Activated T-helper 1 cell treated with anti-CD3 and anti-CD28 coated beads, Interleukin-2, amount 50 U/mL, for 16 hours (primary cell): ENCODE data around the gene MARS1.
"Not testable (repeated sequence)": the region's sequence is repeated elsewhere in the genome, so short reads cannot be mapped to it uniquely, and the experiment has no call there.

Experiments used
- DNase-seq, 2 donors: peaks; one replicate each; pipeline ENCODE4 v3.0.0-alpha.2; 2020; ENCODE audit warnings: low read depth in 1 of 2, low spot score in 1 of 2

The MARS1 gene

GRCh38 chr12:57489157-57489641, 1.3 kb downstream of the MARS1 start:
- DNase-seq: no peak

GRCh38 chr12:57490126-57490525, 2.3 kb downstream of the MARS1 start:
- no peak for DNase-seq

- DNase-seq: no peak
Observed at GRCh38 chr12:57491393-57492280, 3.8 kb downstream of the MARS1 start.

GRCh38 chr12:57495051-57495701, 7.3 kb downstream of the MARS1 start:
- DNase-seq: not testable (repeated sequence)

- DNase-seq: no peak
Observed at GRCh38 chr12:57496822-57497221, 9.0 kb downstream of the MARS1 start.

GRCh38 chr12:57497223-57498131, 9.6 kb downstream of the MARS1 start:
- DNase-seq: no peak

GRCh38 chr12:57498132-57498502, 10.2 kb downstream of the MARS1 start:
- no peak for DNase-seq

GRCh38 chr12:57498571-57498970, 10.7 kb downstream of the MARS1 start:
- DNase-seq: no peak

GRCh38 chr12:57500213-57500612, 12.3 kb downstream of the MARS1 start:
- DNase-seq: no peak

- not testable (repeated sequence) for DNase-seq
Observed at GRCh38 chr12:57502311-57502969, 14.6 kb downstream of the MARS1 start.

GRCh38 chr12:57506541-57506940, 18.7 kb downstream of the MARS1 start:
- DNase-seq: not testable (repeated sequence)

- DNase-seq: not testable (repeated sequence)
Observed at GRCh38 chr12:57507796-57508195, 19.9 kb downstream of the MARS1 start.

- DNase-seq: no peak
Observed at GRCh38 chr12:57511161-57511560, 23.3 kb downstream of the MARS1 start.

GRCh38 chr12:57511588-57512325, 23.9 kb downstream of the MARS1 start:
- DNase-seq: no peak

- DNase-seq: no peak
Observed at GRCh38 chr12:57512665-57513064, 24.8 kb downstream of the MARS1 start.

GRCh38 chr12:57513266-57513665, 25.4 kb downstream of the MARS1 start:
- DNase-seq: no peak

GRCh38 chr12:57513677-57514076, 25.8 kb downstream of the MARS1 start:
- DNase-seq: not testable (repeated sequence)

GRCh38 chr12:57514246-57514645, 26.4 kb downstream of the MARS1 start:
- DNase-seq: not testable (repeated sequence)

GRCh38 chr12:57514720-57515407, 27.0 kb downstream of the MARS1 start:
- DNase-seq: no peak
